HepG2 (cell line): ENCODE measurements around the gene YIPF3. TPM values are rescaled to one million over a fixed set of nuclear protein-coding genes. Genes with fewer than 3 reads are reported as not detected.

ENCODE experiments used
- ASH2L ChIP-seq: fragments of 300-600, 200-600 bp; sonication (generic); IDR thresholded peaks from 2 replicates; pipeline ENCODE4 v1.7.0; 2017; ENCODE audit warnings: low read depth, mild to moderate bottlenecking, moderate library complexity, mixed read lengths, low read length; ENCODE audit not compliant: insufficient read length
- CREBL2 ChIP-seq: sonication (generic); formaldehyde crosslinking; IDR thresholded peaks from 2 replicates; pipeline ENCODE4 v1.8.1; 2023; ENCODE audit warnings: missing genetic modification reagents, mild to moderate bottlenecking, borderline replicate concordance
- DDIT3 ChIP-seq: sonication (generic); formaldehyde crosslinking; IDR thresholded peaks from 2 replicates; pipeline ENCODE4 v1.4.0; 2020; ENCODE audit warnings: mild to moderate bottlenecking, missing genetic modification reagents
- KDM6A ChIP-seq: IDR thresholded peaks from 2 replicates; pipeline ENCODE4 v1.6.1; 2016; ENCODE audit warnings: low read depth
- KLF16 ChIP-seq, 2 experiments: sonication (generic) in 1 of 2; formaldehyde crosslinking in 1 of 2; IDR thresholded peaks; 2 replicates each; pipeline versions ENCODE4 v1.6.1 to v1.8.0; 2016 to 2023; ENCODE audit warnings: missing genetic modification reagents in 2 of 2, missing compliant biosample characterization in 1 of 2
- NCOA5 ChIP-seq: sonication (generic); formaldehyde crosslinking; IDR thresholded peaks from 2 replicates; pipeline ENCODE4 v1.4.0; 2020; ENCODE audit warnings: missing genetic modification reagents
- SMAD1 ChIP-seq: sonication (generic); formaldehyde crosslinking; IDR thresholded peaks from 2 replicates; pipeline ENCODE4 v1.4.0; 2020; ENCODE audit warnings: missing genetic modification reagents, low read depth, mild to moderate bottlenecking, borderline replicate concordance
- SNRNP70 ChIP-seq: fragments of 200-400 bp; formaldehyde crosslinking; IDR thresholded peaks from 2 replicates; pipeline ENCODE4 v1.6.1; 2017; ENCODE audit warnings: mild to moderate bottlenecking, low read depth, low read length, moderate library complexity
- SRSF1 ChIP-seq: fragments of 200-400 bp; formaldehyde crosslinking; optimal IDR thresholded peaks from 2 replicates; pipeline ENCODE3; 2017; ENCODE audit warnings: mild to moderate bottlenecking, low read depth, low read length, moderate library complexity
- TOE1 ChIP-seq: sonication (generic); formaldehyde crosslinking; IDR thresholded peaks from 2 replicates; pipeline ENCODE4 v1.4.0; 2020; ENCODE audit warnings: mild to moderate bottlenecking, missing genetic modification reagents
- USF2 ChIP-seq, 2 experiments: sonication (generic) in 1 of 2; formaldehyde crosslinking in 1 of 2; IDR thresholded peaks; 2 replicates each; pipeline versions ENCODE4 v1.5.1 to v1.6.1; 2011 to 2020; ENCODE audit warnings: borderline replicate concordance in 1 of 2, low read depth in 1 of 2, low read length in 1 of 2, mild to moderate bottlenecking in 1 of 2, missing genetic modification reagents in 1 of 2, moderate library complexity in 1 of 2
- WIZ ChIP-seq: sonication (generic); formaldehyde crosslinking; IDR thresholded peaks from 2 replicates; pipeline ENCODE4 v1.5.1; 2020; ENCODE audit warnings: mild to moderate bottlenecking, missing genetic modification reagents
- ZNF12 ChIP-seq: sonication (generic); formaldehyde crosslinking; IDR thresholded peaks from 2 replicates; pipeline ENCODE4 v1.5.0; 2020; ENCODE audit warnings: missing genetic modification reagents
- ZNF251 ChIP-seq: sonication (generic); formaldehyde crosslinking; IDR thresholded peaks from 2 replicates; pipeline ENCODE4 v1.9.0; 2021; ENCODE audit warnings: mild to moderate bottlenecking, missing genetic modification reagents
- ZNF260 ChIP-seq: sonication (generic); formaldehyde crosslinking; IDR thresholded peaks from 2 replicates; pipeline ENCODE4 v1.4.0; 2020; ENCODE audit warnings: missing genetic modification reagents, low read depth, mild to moderate bottlenecking, borderline replicate concordance
- ZNF616 ChIP-seq: sonication (generic); formaldehyde crosslinking; IDR thresholded peaks from 2 replicates; pipeline ENCODE4 v1.5.0; 2020; ENCODE audit warnings: low read depth, mild to moderate bottlenecking, missing genetic modification reagents
- ZSCAN20 ChIP-seq: sonication (generic); formaldehyde crosslinking; IDR thresholded peaks from 2 replicates; pipeline ENCODE4 v1.4.0; 2020; ENCODE audit warnings: missing genetic modification reagents, mild to moderate bottlenecking, borderline replicate concordance
- polyA plus RNA-seq, 8 experiments: library from polyadenylated mRNA; depleted of rRNA in 3 of 8; stranded (reverse) in 7 of 8; unstranded in 1 of 8; fragments of >200 nt; fragmentation: Illumina TruSeq in 4 of 8; extraction: Trizol in 4 of 8; gene quantifications; 2 replicates each; pipeline versions ENCODE4 v1.2.1 to v1.2.3, GENCODE V29; 2011 to 2016; ENCODE audit warnings: low read depth in 4 of 8, missing spikeins in 1 of 8, mixed read lengths in 1 of 8; ENCODE audit not compliant: insufficient read depth in 1 of 8
- total RNA-seq, 5 experiments: library from RNA; depleted of rRNA; stranded (reverse); fragments of >200 nt; fragmentation: Illumina TruSeq; extraction: Trizol; gene quantifications; 2 replicates each; pipeline ENCODE4 v1.2.3, GENCODE V29; 2016; ENCODE audit warnings: low read depth in 1 of 5
- TF ChIP-seq, protein P1 (sequence below): sonication (generic); formaldehyde crosslinking; IDR thresholded peaks from 2 replicates; pipeline ENCODE4 v1.4.0; 2020; ENCODE audit warnings: missing genetic modification reagents, borderline replicate concordance
- TF ChIP-seq, protein P2 (sequence below): sonication (generic); formaldehyde crosslinking; IDR thresholded peaks from 2 replicates; pipeline ENCODE4 v1.9.0; 2021; ENCODE audit warnings: missing genetic modification reagents, borderline replicate concordance

YIPF3 gene
- total and polyA plus RNA-seq, 2 of the 13 experiments (the other 11 are each of a cell fraction or from before 2014, with no cell fraction given), result 107 to 206 TPM

DNA sequence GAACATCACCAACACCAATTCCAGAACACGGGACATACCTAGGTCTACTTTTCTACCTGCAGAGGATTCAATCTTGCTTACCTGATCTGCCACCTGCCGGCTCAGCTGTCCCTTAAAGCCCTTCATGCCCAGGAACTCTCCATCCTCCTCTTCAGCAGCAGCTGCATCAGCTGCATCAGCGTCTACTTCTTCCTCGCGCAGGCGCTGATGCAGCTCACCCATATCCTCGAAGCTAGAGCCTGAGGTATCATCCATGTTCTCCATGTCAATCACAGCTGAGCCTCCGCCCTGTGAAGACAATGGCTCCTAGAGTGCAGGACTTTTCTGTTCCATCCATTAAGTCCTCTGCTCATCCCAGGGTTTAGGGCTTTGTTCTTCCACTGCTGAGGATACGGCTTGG is 918 bp downstream of the YIPF3 start (continued):
- TF ChIP-seq, protein P1, sequence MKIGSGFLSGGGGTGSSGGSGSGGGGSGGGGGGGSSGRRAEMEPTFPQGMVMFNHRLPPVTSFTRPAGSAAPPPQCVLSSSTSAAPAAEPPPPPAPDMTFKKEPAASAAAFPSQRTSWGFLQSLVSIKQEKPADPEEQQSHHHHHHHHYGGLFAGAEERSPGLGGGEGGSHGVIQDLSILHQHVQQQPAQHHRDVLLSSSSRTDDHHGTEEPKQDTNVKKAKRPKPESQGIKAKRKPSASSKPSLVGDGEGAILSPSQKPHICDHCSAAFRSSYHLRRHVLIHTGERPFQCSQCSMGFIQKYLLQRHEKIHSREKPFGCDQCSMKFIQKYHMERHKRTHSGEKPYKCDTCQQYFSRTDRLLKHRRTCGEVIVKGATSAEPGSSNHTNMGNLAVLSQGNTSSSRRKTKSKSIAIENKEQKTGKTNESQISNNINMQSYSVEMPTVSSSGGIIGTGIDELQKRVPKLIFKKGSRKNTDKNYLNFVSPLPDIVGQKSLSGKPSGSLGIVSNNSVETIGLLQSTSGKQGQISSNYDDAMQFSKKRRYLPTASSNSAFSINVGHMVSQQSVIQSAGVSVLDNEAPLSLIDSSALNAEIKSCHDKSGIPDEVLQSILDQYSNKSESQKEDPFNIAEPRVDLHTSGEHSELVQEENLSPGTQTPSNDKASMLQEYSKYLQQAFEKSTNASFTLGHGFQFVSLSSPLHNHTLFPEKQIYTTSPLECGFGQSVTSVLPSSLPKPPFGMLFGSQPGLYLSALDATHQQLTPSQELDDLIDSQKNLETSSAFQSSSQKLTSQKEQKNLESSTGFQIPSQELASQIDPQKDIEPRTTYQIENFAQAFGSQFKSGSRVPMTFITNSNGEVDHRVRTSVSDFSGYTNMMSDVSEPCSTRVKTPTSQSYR (CRISPR knock-in tag), result no peak
- no peak for TF ChIP-seq ZNF12
- TF ChIP-seq ZNF260 (CRISPR knock-in tag), result no peak
- TF ChIP-seq DDIT3 (CRISPR knock-in tag), result no peak
- TF ChIP-seq ZNF616 (CRISPR knock-in tag), result no peak
- TF ChIP-seq SNRNP70, result no peak
- TF ChIP-seq ZNF251 (CRISPR knock-in tag), result no peak
- no peak for TF ChIP-seq KDM6A (CRISPR knock-in tag)
- TF ChIP-seq, protein P2, sequence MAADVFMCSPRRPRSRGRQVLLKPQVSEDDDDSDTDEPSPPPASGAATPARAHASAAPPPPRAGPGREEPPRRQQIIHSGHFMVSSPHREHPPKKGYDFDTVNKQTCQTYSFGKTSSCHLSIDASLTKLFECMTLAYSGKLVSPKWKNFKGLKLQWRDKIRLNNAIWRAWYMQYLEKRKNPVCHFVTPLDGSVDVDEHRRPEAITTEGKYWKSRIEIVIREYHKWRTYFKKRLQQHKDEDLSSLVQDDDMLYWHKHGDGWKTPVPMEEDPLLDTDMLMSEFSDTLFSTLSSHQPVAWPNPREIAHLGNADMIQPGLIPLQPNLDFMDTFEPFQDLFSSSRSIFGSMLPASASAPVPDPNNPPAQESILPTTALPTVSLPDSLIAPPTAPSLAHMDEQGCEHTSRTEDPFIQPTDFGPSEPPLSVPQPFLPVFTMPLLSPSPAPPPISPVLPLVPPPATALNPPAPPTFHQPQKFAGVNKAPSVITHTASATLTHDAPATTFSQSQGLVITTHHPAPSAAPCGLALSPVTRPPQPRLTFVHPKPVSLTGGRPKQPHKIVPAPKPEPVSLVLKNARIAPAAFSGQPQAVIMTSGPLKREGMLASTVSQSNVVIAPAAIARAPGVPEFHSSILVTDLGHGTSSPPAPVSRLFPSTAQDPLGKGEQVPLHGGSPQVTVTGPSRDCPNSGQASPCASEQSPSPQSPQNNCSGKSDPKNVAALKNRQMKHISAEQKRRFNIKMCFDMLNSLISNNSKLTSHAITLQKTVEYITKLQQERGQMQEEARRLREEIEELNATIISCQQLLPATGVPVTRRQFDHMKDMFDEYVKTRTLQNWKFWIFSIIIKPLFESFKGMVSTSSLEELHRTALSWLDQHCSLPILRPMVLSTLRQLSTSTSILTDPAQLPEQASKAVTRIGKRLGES (CRISPR knock-in tag), result no peak
- TF ChIP-seq ZSCAN20, result no peak
- no peak for TF ChIP-seq USF2 (IDR thresholded peaks at IDR 0.05; ENCODE audit: low read depth, low read length)
- no peak for TF ChIP-seq USF2 (CRISPR knock-in tag; IDR thresholded peaks at IDR 0.05; ENCODE audit: borderline replicate concordance)
- no peak for TF ChIP-seq CREBL2
- no peak for TF ChIP-seq SRSF1
- TF ChIP-seq WIZ (CRISPR knock-in tag), result no peak
- TF ChIP-seq ASH2L, result no peak
- TF ChIP-seq SMAD1 (CRISPR knock-in tag), result no peak
- TF ChIP-seq TOE1 (CRISPR knock-in tag), result no peak
- no peak for TF ChIP-seq NCOA5
- TF ChIP-seq KLF16 (CRISPR knock-in tag; IDR thresholded peaks at IDR 0.05), result no peak
